SK-N-SH (cell line): ENCODE measurements around the gene SMIM1.

Experiments
- CHD2 ChIP-seq: fragments of 150-350 bp; IDR thresholded peaks from 2 replicates; pipeline ENCODE4 v1.6.1; 2018; ENCODE audit warnings: low read length; ENCODE audit not compliant: partially characterized antibody
- CTCF ChIP-seq: fragments of 200-600 bp; sonication (generic); IDR thresholded peaks from 2 replicates; pipeline ENCODE4 v1.6.1; 2017; ENCODE audit warnings: antibody characterized with exemption, mild to moderate bottlenecking, moderate library complexity
- EP300 ChIP-seq, 2 experiments: IDR thresholded peaks; 2 replicates each; pipeline versions ENCODE4 v1.4.0 to v1.6.1; 2012; ENCODE audit warnings: borderline replicate concordance in 1 of 2, low read depth in 1 of 2, low read length in 1 of 2
- FOXM1 ChIP-seq: IDR thresholded peaks from 2 replicates; pipeline ENCODE4 v1.4.0; 2012; ENCODE audit warnings: low read depth, mild to moderate bottlenecking
- GABPA ChIP-seq: IDR thresholded peaks from 2 replicates; pipeline ENCODE4 v1.4.0; 2012; ENCODE audit warnings: low read depth, mild to moderate bottlenecking
- MAX ChIP-seq: IDR thresholded peaks from 2 replicates; pipeline ENCODE4 v1.4.0; 2012; ENCODE audit warnings: low read depth
- NFIC ChIP-seq: IDR thresholded peaks from 2 replicates; pipeline ENCODE4 v1.4.0; 2012; ENCODE audit warnings: borderline replicate concordance
- PBX3 ChIP-seq: IDR thresholded peaks from 2 replicates; pipeline ENCODE4; 2012
- REST ChIP-seq: IDR thresholded peaks from 2 replicates; pipeline ENCODE4 v1.6.1; 2012; ENCODE audit warnings: mild to moderate bottlenecking, low read depth, low read length, moderate library complexity
- RXRA ChIP-seq: IDR thresholded peaks from 2 replicates; pipeline ENCODE4 v1.4.0; 2012; ENCODE audit warnings: low read depth, mild to moderate bottlenecking, borderline replicate concordance
- ZBTB33 ChIP-seq: IDR thresholded peaks from 2 replicates; pipeline ENCODE4 v1.4.0; 2012; ENCODE audit warnings: low read depth, borderline replicate concordance

GRCh38 chr1:3750741-3751140, 21.8 kb upstream of the SMIM1 start:
- TF ChIP-seq MAX (no peak), CTCF (no peak), EP300 (IDR thresholded peaks at IDR 0.05; ENCODE audit: borderline replicate concordance in 1 of 2, low read depth in 1 of 2, low read length in 1 of 2) (no peak), RXRA (no peak), CHD2 (no peak), PBX3 (no peak), NFIC (no peak), ZBTB33 (no peak), FOXM1 (no peak), GABPA (no peak), REST (no peak)
